GM12878 (cell line): ENCODE data around the gene ERC2.

Experiments used
- CTCF ChIP-seq, 3 experiments: IDR thresholded peaks in 2 of 3; conservative IDR thresholded peaks in 1 of 3; 2 replicates each; pipeline ENCODE4 v1.5.1; 2011; ENCODE audit warnings: low read depth in 3 of 3, low read length in 3 of 3, mild to moderate bottlenecking in 3 of 3, control low read depth in 2 of 3, moderate library complexity in 2 of 3, inconsistent platforms in 1 of 3, mixed read lengths in 1 of 3; ENCODE audit not compliant: control insufficient read depth in 2 of 3, insufficient read depth in 1 of 3; ENCODE audit errors: extremely low read depth in 1 of 3
- PAX8 ChIP-seq: fragments of 450-650 bp; IDR thresholded peaks from 2 replicates; pipeline ENCODE4 v1.6.1; 2017; ENCODE audit warnings: mild to moderate bottlenecking, moderate library complexity
- POLR2AphosphoS5 ChIP-seq: IDR thresholded peaks from 2 replicates; pipeline ENCODE4 v1.6.1; 2011; ENCODE audit warnings: mild to moderate bottlenecking, low read length, inconsistent platforms
- REST ChIP-seq: IDR thresholded peaks from 2 replicates; pipeline ENCODE4 v1.6.1; 2012; ENCODE audit warnings: mild to moderate bottlenecking, low read depth, low read length
- YY1 ChIP-seq: IDR thresholded peaks from 2 replicates; pipeline ENCODE4 v1.6.1; 2011; ENCODE audit warnings: low read depth, mild to moderate bottlenecking, low read length

- TF ChIP-seq POLR2AphosphoS5 (no peak), CTCF (IDR thresholded peaks at IDR 0.05 in 2 of 3, conservative IDR thresholded peaks at IDR 0.05 in 1 of 3; ENCODE audit: control insufficient read depth in 2 of 3, extremely low read depth in 1 of 3, insufficient read depth in 1 of 3, low read depth in 3 of 3, low read length in 3 of 3) (no peak), REST (no peak), PAX8 (no peak), YY1 (no peak)
These were observed 230.0 kb downstream of the ERC2 start for GRCh38 chr3:56238299-56238698.
